Endothelial cell of umbilical vein (primary cell): ENCODE data around the gene AAGAB. TPM values are rescaled to one million over a fixed set of nuclear protein-coding genes. Genes with fewer than 3 reads are reported as not detected.

Experiments used
- BruUV-seq: library from RNA; stranded (reverse); fragments of 400-500 nt; replicated peaks from 2 replicates; lab custom pipeline; 2021; lab: Mats Ljungman, UMichigan
- CTCF ChIA-PET: fragments of 300-600, 350-600 bp; sonication (Branson Sonifier 250); formaldehyde crosslinking; loops from one replicate; lab custom pipeline; 2021; ENCODE audit warnings: antibody characterized with exemption, inconsistent platforms; lab: Charles Lee
- POLR2A ChIA-PET: fragments of 300-600, 350-600 bp; sonication (Branson Sonifier 250); formaldehyde crosslinking; loops from one replicate; lab custom pipeline; 2021; ENCODE audit warnings: antibody characterized with exemption, inconsistent platforms; lab: Charles Lee
- DNase-seq: peaks from one replicate; pipeline ENCODE4 v3.0.0-alpha.2; 2011; ENCODE audit warnings: low read depth, low spot score
- FAIRE-seq: peaks from 2 replicates; lab custom pipeline; 2011; peaks lifted over from hg19 to GRCh38; lab: Jason Lieb, UNC
- H2AFZ ChIP-seq: 2 replicates; pipeline ENCODE4 v1.6.0; 2012; ENCODE audit warnings: low read depth, low read length, control low read depth, inconsistent platforms
- H3K27ac ChIP-seq: 2 replicates; pipeline ENCODE4 v1.5.1; 2011; ENCODE audit warnings: low read depth, mild to moderate bottlenecking, control low read depth, low read length, moderate library complexity; ENCODE audit not compliant: insufficient read depth
- H3K27me3 ChIP-seq, 2 experiments: 2 replicates each; pipeline versions ENCODE4 v1.6.0 to v1.6.1; 2011; ENCODE audit warnings: low read length in 2 of 2, mixed read lengths in 1 of 2; ENCODE audit not compliant: control insufficient read depth in 2 of 2, insufficient read depth in 2 of 2
- H3K36me3 ChIP-seq, 2 experiments: 2 replicates in 1 of 2; 3 replicates in 1 of 2; pipeline ENCODE4 v1.5.1; 2011; ENCODE audit warnings: low read length in 2 of 2, mild to moderate bottlenecking in 1 of 2, moderate library complexity in 1 of 2; ENCODE audit not compliant: control insufficient read depth in 2 of 2, insufficient read depth in 2 of 2; ENCODE audit errors: extremely low read depth in 1 of 2
- H3K4me1 ChIP-seq: 3 replicates; pipeline ENCODE4 v1.5.1; 2011; ENCODE audit warnings: mild to moderate bottlenecking, low read length; ENCODE audit not compliant: control insufficient read depth, insufficient read depth; ENCODE audit errors: extremely low read depth
- H3K4me2 ChIP-seq: 2 replicates; pipeline ENCODE4 v1.6.1; 2011; ENCODE audit warnings: low read length, control low read depth, mixed read lengths; ENCODE audit not compliant: insufficient read depth
- H3K4me3 ChIP-seq, 3 experiments: fragments of 200-600 bp in 1 of 3; sonication (generic), shearing (Covaris generic) in 1 of 3; replicated peaks in 1 of 3; 2 replicates each; pipeline ENCODE4 v1.5.1; 2011 to 2016; ENCODE audit warnings: control low read depth in 3 of 3, low read length in 3 of 3, mild to moderate bottlenecking in 2 of 3, inconsistent platforms in 1 of 3, low read depth in 1 of 3, moderate library complexity in 1 of 3; ENCODE audit not compliant: insufficient read depth in 1 of 3
- H3K79me2 ChIP-seq: 2 replicates; pipeline ENCODE4 v1.6.0; 2012; ENCODE audit warnings: low read length, inconsistent platforms; ENCODE audit not compliant: control insufficient read depth, insufficient read depth
- H3K9ac ChIP-seq: replicated peaks from 2 replicates; pipeline ENCODE3; 2011; ENCODE audit warnings: low read length, control low read depth; ENCODE audit not compliant: insufficient read depth; ENCODE audit errors: extremely low read depth
- H3K9me1 ChIP-seq: replicated peaks from 3 replicates; pipeline ENCODE4 v1.6.0; 2011; ENCODE audit warnings: mild to moderate bottlenecking, low read length; ENCODE audit not compliant: control insufficient read depth, insufficient read depth; ENCODE audit errors: extremely low read depth
- H3K9me3 ChIP-seq: replicated peaks from 2 replicates; pipeline ENCODE4 v1.5.1; 2012; ENCODE audit warnings: low read length, inconsistent platforms; ENCODE audit not compliant: control insufficient read depth, insufficient read depth
- H4K20me1 ChIP-seq: replicated peaks from 2 replicates; pipeline ENCODE3; 2011; ENCODE audit warnings: mild to moderate bottlenecking, low read length; ENCODE audit not compliant: control insufficient read depth, insufficient read depth; ENCODE audit errors: extremely low read depth
- EZH2 ChIP-seq: IDR thresholded peaks from 2 replicates; pipeline ENCODE4 v1.6.1; 2012; ENCODE audit warnings: borderline replicate concordance, low read depth, mild to moderate bottlenecking, moderate library complexity, low read length, inconsistent platforms; ENCODE audit not compliant: severe bottlenecking
- FOS ChIP-seq: IDR thresholded peaks from 2 replicates; pipeline ENCODE4 v1.6.1; 2011; ENCODE audit warnings: mild to moderate bottlenecking, low read length, moderate library complexity, borderline replicate concordance; ENCODE audit not compliant: insufficient read depth
- GATA2 ChIP-seq: IDR thresholded peaks from 2 replicates; pipeline ENCODE4 v1.7.0; 2011; ENCODE audit warnings: low read depth, mild to moderate bottlenecking, moderate library complexity, mixed read lengths, low read length; ENCODE audit not compliant: insufficient read length, insufficient read depth
- JUN ChIP-seq: IDR thresholded peaks from 2 replicates; pipeline ENCODE4 v1.6.1; 2011; ENCODE audit warnings: borderline replicate concordance, low read depth; ENCODE audit not compliant: insufficient read length, insufficient read depth
- MYC ChIP-seq: IDR thresholded peaks from one replicate; pipeline ENCODE4 v1.6.1; 2011; ENCODE audit warnings: mild to moderate bottlenecking, low read depth, low read length
- POLR2A ChIP-seq: IDR thresholded peaks from 2 replicates; pipeline ENCODE4 v1.6.1; 2012; ENCODE audit warnings: low read depth, mild to moderate bottlenecking, control low read depth, low read length
- POLR2AphosphoS5 ChIP-seq: IDR thresholded peaks from 2 replicates; pipeline ENCODE4 v1.6.1; 2012; ENCODE audit warnings: low read depth, mild to moderate bottlenecking, control low read depth, low read length, moderate library complexity; ENCODE audit not compliant: insufficient read depth
- dilution Hi-C: fragments of 300-500 bp; cut with MboI; formaldehyde crosslinking; loops from one replicate; pipeline ENCODE4 v1.15.0; 2019; ENCODE audit warnings: low sequenced_read_pairs; ENCODE audit not compliant: extremely low pct_ligation_motif_present
- intact Hi-C: fragments of 100-400 bp; cut with micrococcal nuclease; formaldehyde crosslinking; loops from one replicate; pipeline ENCODE4 v1.10.0; 2022
- polyA plus RNA-seq, 4 experiments: library from polyadenylated mRNA; depleted of rRNA in 3 of 4; stranded (reverse) in 3 of 4; unstranded in 1 of 4; fragments of >200 nt; gene quantifications; 2 replicates each; pipeline versions ENCODE4 v1.2.1 to v1.2.3, GENCODE V29; 2011 to 2012; ENCODE audit warnings: missing spikeins in 1 of 4
- total RNA-seq: library from RNA; stranded (reverse); gene quantifications from 2 replicates; pipeline ENCODE4 v1.2.3, GENCODE V29; 2021
- TF ChIP-seq, protein P1 (sequence below), 2 donors: IDR thresholded peaks; 1 replicate in 1 of 2; 2 replicates in 1 of 2; pipeline ENCODE4 v1.5.1; 2011; ENCODE audit warnings: low read length in 2 of 2, mild to moderate bottlenecking in 2 of 2, moderate library complexity in 2 of 2, control low read depth in 1 of 2, inconsistent platforms in 1 of 2, low read depth in 1 of 2; ENCODE audit not compliant: insufficient read depth in 1 of 2; ENCODE audit errors: extremely low read depth in 1 of 2
- TF ChIP-seq, protein P2 (sequence below): IDR thresholded peaks from 2 replicates; pipeline ENCODE4 v1.6.1; 2011; ENCODE audit not compliant: insufficient read depth, insufficient read length

AAGAB gene
- total and polyA plus RNA-seq, 2 donors (not counting 3 experiments of a cell fraction or from before 2014, with no cell fraction given): 21.2 to 42.6 TPM

DNA sequence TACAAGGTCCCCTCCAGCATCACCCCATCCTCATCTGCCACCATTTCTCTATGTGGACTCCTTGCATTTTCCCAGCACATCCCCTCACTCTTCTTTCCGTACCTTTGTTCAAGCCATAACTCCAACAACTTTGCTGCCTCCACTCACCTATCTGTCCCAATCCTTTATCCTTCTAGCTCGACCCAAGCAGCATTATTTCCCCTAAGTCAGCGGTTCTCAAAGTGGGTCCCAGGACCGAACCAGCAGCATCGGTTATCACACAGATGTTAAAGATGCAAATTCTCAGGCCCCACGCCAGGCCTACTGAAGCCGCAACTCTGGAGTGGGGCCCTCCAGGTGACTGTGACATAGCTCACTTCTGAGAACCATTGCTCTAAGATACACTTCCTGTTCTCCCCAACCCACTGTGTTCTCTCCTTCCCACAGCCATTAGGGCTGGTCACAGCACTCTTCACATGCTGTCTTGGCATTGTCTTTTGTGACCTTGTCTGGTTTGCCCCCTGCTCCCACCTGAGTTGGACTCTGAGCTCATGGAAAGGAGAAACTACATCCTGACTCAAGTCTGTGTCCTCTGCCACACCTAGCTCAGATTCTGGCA lies 56.2 kb downstream of the AAGAB start:
- FAIRE-seq: no peak
- no peak overlapping the region for H3K4me3 ChIP-seq
- H3K27ac ChIP-seq: peak overlapping the region; percentile 23
- peak overlapping the region; percentile 22 for H3K4me2 ChIP-seq
- no peaks in the 10 kb centered on the region for H3K9me1 ChIP-seq
- ChIA-PET CTCF (interaction anchor here (0.8 to 1.4 kb wide), 3 partner anchors 14 to 252 kb away, joined by 3 to 4 read pairs (median 4); no protein-coding TSS in a partner anchor), POLR2A (interaction anchor here (0.7 kb wide), 1 partner anchor 20 kb away, joined by 5 read pairs; no protein-coding TSS in a partner anchor)
- H4K20me1 ChIP-seq: no peaks in the 10 kb centered on the region
- peaks cover 6 to 8% of the 10 kb centered on the region in 2 experiments for H3K36me3 ChIP-seq
- no peak overlapping the region for H3K9ac ChIP-seq
- dilution Hi-C loops: no loop called here
- BruUV-seq: TSS peak; percentile 2
- no peak for TF ChIP-seq POLR2AphosphoS5
- no peak for TF ChIP-seq MYC
- TF ChIP-seq, protein P1, sequence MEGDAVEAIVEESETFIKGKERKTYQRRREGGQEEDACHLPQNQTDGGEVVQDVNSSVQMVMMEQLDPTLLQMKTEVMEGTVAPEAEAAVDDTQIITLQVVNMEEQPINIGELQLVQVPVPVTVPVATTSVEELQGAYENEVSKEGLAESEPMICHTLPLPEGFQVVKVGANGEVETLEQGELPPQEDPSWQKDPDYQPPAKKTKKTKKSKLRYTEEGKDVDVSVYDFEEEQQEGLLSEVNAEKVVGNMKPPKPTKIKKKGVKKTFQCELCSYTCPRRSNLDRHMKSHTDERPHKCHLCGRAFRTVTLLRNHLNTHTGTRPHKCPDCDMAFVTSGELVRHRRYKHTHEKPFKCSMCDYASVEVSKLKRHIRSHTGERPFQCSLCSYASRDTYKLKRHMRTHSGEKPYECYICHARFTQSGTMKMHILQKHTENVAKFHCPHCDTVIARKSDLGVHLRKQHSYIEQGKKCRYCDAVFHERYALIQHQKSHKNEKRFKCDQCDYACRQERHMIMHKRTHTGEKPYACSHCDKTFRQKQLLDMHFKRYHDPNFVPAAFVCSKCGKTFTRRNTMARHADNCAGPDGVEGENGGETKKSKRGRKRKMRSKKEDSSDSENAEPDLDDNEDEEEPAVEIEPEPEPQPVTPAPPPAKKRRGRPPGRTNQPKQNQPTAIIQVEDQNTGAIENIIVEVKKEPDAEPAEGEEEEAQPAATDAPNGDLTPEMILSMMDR (IDR thresholded peaks at IDR 0.05; ENCODE audit: extremely low read depth in 1 of 2, insufficient read depth in 1 of 2, low read depth in 1 of 2, low read length in 2 of 2): no peak
- no peak for TF ChIP-seq JUN
- TF ChIP-seq, protein P2, sequence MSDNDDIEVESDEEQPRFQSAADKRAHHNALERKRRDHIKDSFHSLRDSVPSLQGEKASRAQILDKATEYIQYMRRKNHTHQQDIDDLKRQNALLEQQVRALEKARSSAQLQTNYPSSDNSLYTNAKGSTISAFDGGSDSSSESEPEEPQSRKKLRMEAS: no peak
- no peak for TF ChIP-seq POLR2A
- TF ChIP-seq FOS: no peak
- TF ChIP-seq EZH2: no peak
- no peak for TF ChIP-seq GATA2
- intact Hi-C loops: loop anchor here (1.0 to 5.0 kb wide), 2 partner anchors 48 to 251 kb away; no protein-coding TSS in a partner anchor
- H2AFZ ChIP-seq: no peak overlapping the region
- H3K9me3 ChIP-seq: no peaks in the 10 kb centered on the region
- H3K79me2 ChIP-seq: no peaks in the 10 kb centered on the region
- H3K4me1 ChIP-seq: peaks cover 20% of the 10 kb centered on the region
- no peaks in the 10 kb centered on the region for H3K27me3 ChIP-seq
- DNase-seq: no peak
